ENCODE results near the gene OR2AE1. TPM values are rescaled to one million over a fixed set of nuclear protein-coding genes. Genes with fewer than 3 reads are reported as not detected.

The OR2AE1 gene
- total and polyA plus RNA-seq, 2 donors from 2014 or later: not detected

- no peak overlapping the region for H3K4me3 ChIP-seq (ENCODE audit: low read length in 3 of 3)
- no peak overlapping the region for H3K9ac ChIP-seq (ENCODE audit: low read length in 3 of 3)
- FAIRE-seq: no peak
- H3K9me3 ChIP-seq (ENCODE audit: control insufficient read depth in 2 of 3, insufficient read depth in 1 of 3, low read length in 3 of 3): no peaks in the 10 kb centered on the region
- H3K36me3 ChIP-seq (ENCODE audit: control insufficient read depth in 2 of 3, insufficient read depth in 3 of 3, low read length in 3 of 3): no peaks in the 10 kb centered on the region
- DNase-seq: no peak
- H3K4me1 ChIP-seq (ENCODE audit: control insufficient read depth in 2 of 3, insufficient read depth in 2 of 3, low read depth in 1 of 3, low read length in 3 of 3): peaks cover 0 to 4% (median 2%) of the 10 kb centered on the region in 3 donors
- TF ChIP-seq CTCF (IDR thresholded peaks at IDR 0.05; ENCODE audit: borderline replicate concordance, extremely low read depth, insufficient read depth): no peak
- intact Hi-C loops (cut with DNase I): no loop called here
- no peaks in the 10 kb centered on the region for H3K27me3 ChIP-seq (ENCODE audit: control insufficient read depth, insufficient read depth, low read length)
- no peak overlapping the region for H3K27ac ChIP-seq (ENCODE audit: low read depth in 2 of 2, low read length in 2 of 2)
Measured at GRCh38 chr7:99840136-99840869, 36.5 kb downstream of the OR2AE1 start.

GRCh38 chr7:99839287-99840021, 37.4 kb downstream of the OR2AE1 start:
- no peak overlapping the region for H3K9ac ChIP-seq (ENCODE audit: low read length in 3 of 3)
- FAIRE-seq (no peak), DNase-seq (no peak)
- intact Hi-C loops (cut with DNase I): no loop called here
- H3K27ac ChIP-seq (ENCODE audit: low read depth in 2 of 2, low read length in 2 of 2): no peak overlapping the region
- no peak overlapping the region for H3K4me3 ChIP-seq (ENCODE audit: low read length in 3 of 3)
- H3K27me3 ChIP-seq (ENCODE audit: control insufficient read depth, insufficient read depth, low read length): no peaks in the 10 kb centered on the region
- H3K9me3 ChIP-seq (ENCODE audit: control insufficient read depth in 2 of 3, insufficient read depth in 1 of 3, low read length in 3 of 3): no peaks in the 10 kb centered on the region
- peaks cover 0 to 4% (median 2%) of the 10 kb centered on the region in 3 donors for H3K4me1 ChIP-seq (ENCODE audit: control insufficient read depth in 2 of 3, insufficient read depth in 2 of 3, low read depth in 1 of 3, low read length in 3 of 3)
- H3K36me3 ChIP-seq (ENCODE audit: control insufficient read depth in 2 of 3, insufficient read depth in 3 of 3, low read length in 3 of 3): no peaks in the 10 kb centered on the region
- TF ChIP-seq CTCF (IDR thresholded peaks at IDR 0.05; ENCODE audit: borderline replicate concordance, extremely low read depth, insufficient read depth): no peak

- no peak overlapping the region for H3K27ac ChIP-seq (ENCODE audit: low read depth in 2 of 2, low read length in 2 of 2)
- H3K4me1 ChIP-seq (ENCODE audit: control insufficient read depth in 2 of 3, insufficient read depth in 2 of 3, low read depth in 1 of 3, low read length in 3 of 3): peaks cover 0 to 4% (median 2%) of the 10 kb centered on the region in 3 donors
- peak; percentile 39 for TF ChIP-seq CTCF (IDR thresholded peaks at IDR 0.05; ENCODE audit: borderline replicate concordance, extremely low read depth, insufficient read depth)
- intact Hi-C loops (cut with DNase I): no loop called here
- H3K9me3 ChIP-seq (ENCODE audit: control insufficient read depth in 2 of 3, insufficient read depth in 1 of 3, low read length in 3 of 3): no peaks in the 10 kb centered on the region
- no peaks in the 10 kb centered on the region for H3K36me3 ChIP-seq (ENCODE audit: control insufficient read depth in 2 of 3, insufficient read depth in 3 of 3, low read length in 3 of 3)
- peak in 1 of 5 donors; percentile 19 for DNase-seq
- H3K9ac ChIP-seq (ENCODE audit: low read length in 3 of 3): no peak overlapping the region
- H3K4me3 ChIP-seq (ENCODE audit: low read length in 3 of 3): no peak overlapping the region
- no peaks in the 10 kb centered on the region for H3K27me3 ChIP-seq (ENCODE audit: control insufficient read depth, insufficient read depth, low read length)
- FAIRE-seq: peak; percentile 88
Measured at GRCh38 chr7:99837649-99838361, 39.0 kb downstream of the OR2AE1 start.

All from kidney (tissue), 14 donors.